ENCODE results near the gene IL36B.
"Not testable (repeated sequence)": the region's sequence is repeated elsewhere in the genome, so short reads cannot be mapped to it uniquely, and the experiment has no call there.

Gene IL36B

DNA sequence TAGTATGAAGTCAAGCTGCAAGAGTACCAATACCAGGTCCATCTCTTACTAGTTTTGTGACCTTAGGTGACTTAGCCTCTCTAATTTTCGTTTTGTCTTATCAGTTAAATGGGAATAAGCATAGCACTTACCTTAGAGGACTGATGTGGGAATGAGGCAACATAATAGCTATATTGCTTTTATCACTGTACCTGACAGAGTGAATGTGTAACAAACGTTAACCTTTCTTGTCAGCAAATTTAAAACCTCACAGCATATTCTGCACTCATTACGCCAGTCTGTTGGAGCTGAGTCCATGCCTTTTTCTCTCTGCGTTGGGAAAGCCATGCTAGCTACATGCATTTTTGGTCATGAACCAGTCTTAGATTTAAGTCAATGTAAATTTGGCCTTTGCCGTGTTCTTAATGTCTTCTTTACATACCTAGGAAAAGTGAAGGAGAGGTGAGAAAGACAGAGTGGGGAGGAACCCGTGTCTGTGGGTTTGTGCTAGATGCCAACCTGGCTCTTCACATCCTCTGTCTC is at the start of gene IL36B:
Gene IL36B (minus strand): TSS at position 472 of the 522 bp plus-strand sequence.
- DNase-seq, result no peak

GRCh38 chr2:113102133-113102532 is 49.5 kb upstream of the IL36B start:
- DNase-seq, result no peak

GRCh38 chr2:113098532-113098931 is 45.9 kb upstream of the IL36B start:
- DNase-seq, result no peak

GRCh38 chr2:113098041-113098440 is 45.4 kb upstream of the IL36B start:
- no peak for DNase-seq

GRCh38 chr2:113096842-113097618 is 44.4 kb upstream of the IL36B start:
- DNase-seq, result not testable (repeated sequence)

DNA sequence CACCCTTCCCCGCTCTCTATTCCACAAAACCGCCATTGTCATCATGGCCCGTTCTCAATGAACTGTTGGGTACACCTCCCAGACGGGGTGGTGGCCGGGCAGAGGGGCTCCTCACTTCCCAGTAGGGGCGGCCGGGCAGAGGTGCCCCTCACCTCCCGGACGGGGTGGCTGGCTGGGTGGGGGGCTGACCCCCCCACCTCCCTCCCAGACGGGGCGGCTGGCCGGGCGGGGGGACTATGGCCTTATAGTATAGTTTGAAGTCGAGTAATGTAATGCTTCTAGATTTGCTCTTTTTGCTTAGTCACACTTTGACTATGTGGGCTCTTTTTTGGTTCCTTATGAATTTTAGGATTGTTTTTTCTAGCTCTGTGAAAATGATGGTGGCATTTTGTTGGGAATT is 43.6 kb upstream of the IL36B start:
- not testable (repeated sequence) for DNase-seq

- DNase-seq, result no peak
Observed at GRCh38 chr2:113093613-113093977, 40.9 kb upstream of the IL36B start.

DNA sequence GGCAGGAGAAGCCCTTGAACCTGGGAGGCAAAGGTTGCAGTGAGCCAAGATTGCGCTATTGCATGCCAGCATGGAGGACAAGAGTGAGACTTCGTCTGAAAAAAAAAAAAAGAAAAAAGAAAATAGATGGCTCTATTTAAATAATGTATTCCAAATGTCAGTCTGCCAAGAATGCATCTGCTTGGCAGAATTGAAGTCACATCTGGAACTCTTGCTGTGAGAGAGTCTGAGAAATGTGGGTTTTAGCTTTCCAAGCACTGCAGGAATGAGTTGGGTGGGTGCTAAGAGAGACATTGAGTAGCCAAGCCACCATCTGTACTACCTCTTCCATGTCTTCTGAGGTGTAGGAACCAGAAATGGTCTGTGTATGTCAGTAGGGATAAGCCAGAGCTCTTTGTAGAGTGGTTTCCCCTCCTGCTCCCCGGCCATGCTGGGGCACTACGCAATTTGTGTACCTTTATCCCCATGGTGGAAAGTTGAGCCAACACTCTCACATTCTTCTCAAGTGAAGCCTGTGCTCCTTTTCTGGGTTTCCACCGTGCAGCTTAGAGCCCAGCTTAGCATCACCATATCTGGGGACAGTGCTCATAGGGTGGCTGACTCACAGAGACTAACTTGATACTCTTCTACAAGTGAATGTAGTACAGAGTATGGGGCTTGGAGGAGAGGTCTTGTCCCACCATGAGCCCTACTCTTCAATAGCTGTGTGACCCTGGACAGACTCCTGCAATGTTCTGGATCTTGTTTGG is 40.4 kb upstream of the IL36B start:
- DNase-seq, result no peak

- DNase-seq, result no peak
Observed at GRCh38 chr2:113091231-113091896, 38.7 kb upstream of the IL36B start.

- DNase-seq, result no peak
Observed at GRCh38 chr2:113089916-113090315, 37.2 kb upstream of the IL36B start.

GRCh38 chr2:113088213-113088992 is 35.7 kb upstream of the IL36B start:
- DNase-seq, result no peak

DNA sequence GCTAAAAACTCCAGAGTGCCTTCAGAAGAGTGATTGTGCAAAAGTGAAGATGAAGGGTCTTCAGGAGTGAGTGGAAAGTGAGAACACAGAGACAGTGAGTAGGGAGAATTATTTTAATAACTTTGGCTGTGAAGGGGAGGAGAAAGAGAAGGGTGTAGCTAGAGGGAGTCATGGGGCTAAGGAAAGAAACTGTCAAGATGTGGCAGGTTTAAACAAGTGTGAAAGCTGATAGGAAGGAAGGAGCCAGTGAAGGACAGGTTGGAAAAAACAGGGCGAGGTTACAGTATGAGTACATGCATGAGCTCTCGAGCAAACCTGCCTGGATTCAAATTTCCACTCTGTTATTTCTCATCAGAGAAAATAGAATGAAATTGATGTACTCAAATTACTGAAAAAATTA is 32.9 kb upstream of the IL36B start:
- DNase-seq, result no peak

DNA sequence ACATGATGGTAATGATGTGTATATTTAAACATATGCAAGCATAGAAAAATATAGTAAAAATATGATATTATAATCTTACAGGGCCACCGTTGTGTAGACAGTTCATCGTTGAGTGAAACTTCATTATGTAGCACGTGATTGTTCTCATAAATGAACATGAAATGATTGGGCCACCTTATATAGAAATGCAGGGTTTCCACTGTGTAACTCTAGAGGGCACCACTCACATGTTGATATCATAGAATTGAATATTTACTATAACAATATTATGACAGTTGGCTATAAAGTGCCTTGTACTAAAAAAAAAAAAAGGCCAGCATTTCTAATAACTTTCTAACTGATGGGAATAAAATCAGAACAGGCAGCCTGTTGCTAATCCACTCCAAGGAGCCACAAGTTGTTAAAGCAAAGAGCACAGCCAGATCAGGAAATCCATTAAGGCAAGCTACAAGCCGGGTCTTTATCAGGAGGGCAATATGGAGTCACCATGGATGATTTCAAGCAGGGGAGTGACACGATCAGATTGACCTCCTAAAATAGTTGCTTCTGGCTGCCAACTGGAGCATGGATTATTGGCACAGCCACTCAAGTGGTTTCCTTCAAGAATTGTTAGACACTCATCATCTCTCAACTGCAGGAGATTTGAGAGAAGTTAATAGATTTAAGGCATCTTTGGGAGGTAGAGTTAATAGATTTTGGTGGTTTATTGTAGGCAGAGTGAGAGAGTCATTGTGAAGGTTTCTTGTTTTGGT is 31.8 kb upstream of the IL36B start:
- DNase-seq, result no peak

DNA sequence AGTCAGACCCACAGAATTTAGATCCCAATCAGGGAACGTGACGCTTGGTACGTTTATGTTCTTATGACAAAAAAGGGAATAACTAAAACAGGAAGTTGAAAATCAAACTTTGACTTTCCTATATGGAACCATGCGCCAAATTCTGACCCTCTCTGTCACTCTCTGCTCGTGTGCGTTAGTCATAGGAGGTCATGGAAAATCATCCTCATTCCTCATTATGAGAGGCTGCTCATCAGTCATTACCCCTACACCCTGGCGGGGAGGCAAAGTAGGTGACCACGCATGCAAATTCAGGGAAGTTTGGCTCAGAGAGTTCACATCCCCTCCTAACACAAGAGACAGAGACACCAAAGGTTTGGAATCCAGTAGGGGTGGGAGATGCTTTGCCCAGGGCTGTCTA is 30.6 kb upstream of the IL36B start:
- no peak for DNase-seq

DNA sequence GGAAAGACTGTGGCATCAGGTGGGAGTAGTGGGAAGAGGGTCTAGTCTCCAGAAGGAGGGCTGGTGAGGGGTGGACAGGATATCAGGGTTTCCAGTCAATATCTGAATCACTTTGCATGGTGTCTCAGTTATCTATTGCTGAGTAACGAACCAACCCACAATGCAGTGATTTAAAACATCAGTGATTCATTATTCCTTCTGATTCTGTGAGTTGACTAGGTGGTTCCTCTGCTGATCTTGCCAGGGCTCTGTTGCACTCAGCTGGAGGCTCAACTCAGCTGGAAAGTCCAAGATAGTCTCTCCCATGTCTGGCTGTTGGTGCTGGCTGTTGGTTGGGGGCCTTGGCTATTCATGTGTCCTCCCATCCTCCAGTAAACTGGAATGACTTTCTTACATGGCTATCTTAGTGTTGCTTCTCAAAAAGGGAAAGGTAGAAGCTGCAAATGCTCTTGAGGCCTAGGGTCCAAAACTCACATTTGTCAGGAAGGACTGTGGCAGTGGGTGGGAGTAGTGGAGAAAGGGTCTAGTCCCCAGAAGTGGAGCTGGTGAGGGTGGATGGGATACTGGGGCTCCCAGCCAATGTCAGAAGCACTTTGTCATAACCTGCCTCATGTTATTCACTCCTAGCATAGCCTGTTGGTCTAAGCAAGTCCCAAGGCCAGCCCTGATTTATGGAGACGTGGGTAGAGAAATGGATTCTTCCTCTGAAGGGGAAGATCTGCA is 29.0 kb upstream of the IL36B start:
- DNase-seq, result no peak

- peak; percentile 0 for DNase-seq
Observed at GRCh38 chr2:113080134-113080533, 27.5 kb upstream of the IL36B start.

DNA sequence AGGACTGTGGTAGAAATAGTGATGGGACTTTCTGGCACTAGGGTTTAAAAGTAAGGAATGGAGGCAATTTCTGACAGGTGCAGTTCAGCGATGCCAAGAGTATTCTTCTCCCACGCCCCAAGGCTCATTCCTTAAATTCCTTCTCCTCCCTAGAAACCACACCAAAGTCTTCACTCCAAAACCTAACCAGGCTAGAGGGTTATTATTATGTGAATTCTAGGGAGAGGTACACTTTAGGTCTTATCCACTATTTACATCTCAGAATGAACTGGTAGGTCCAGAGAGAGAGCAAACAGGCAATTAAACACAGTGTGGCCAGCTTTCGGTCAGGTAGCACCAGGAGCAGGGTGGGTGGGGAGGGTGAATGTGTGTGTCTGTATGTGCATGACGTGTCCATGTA is 26.5 kb upstream of the IL36B start:
- DNase-seq, result no peak

GRCh38 chr2:113078350-113078839 is 25.7 kb upstream of the IL36B start:
- no peak for DNase-seq

- no peak for DNase-seq
Observed at GRCh38 chr2:113077921-113078320, 25.3 kb upstream of the IL36B start.

GRCh38 chr2:113076954-113077669 is 24.4 kb upstream of the IL36B start:
- no peak for DNase-seq
